Vagina (tissue), 2 donors: ENCODE results near the gene SDC3.

Source experiments
- CTCF ChIP-seq, 3 experiments: fragments of 450-650 bp in 2 of 3; fragments of 200-600 bp in 1 of 3; sonication (generic) in 1 of 3; IDR thresholded peaks; one replicate each; pipeline ENCODE4 v1.5.1; 2017 to 2019; ENCODE audit warnings: antibody characterized with exemption in 3 of 3, mild to moderate bottlenecking in 2 of 3, moderate library complexity in 2 of 3
- POLR2A ChIP-seq, 2 donors: fragments of 450-650 bp; IDR thresholded peaks; one replicate each; pipeline ENCODE4 v1.6.1; 2017; ENCODE audit warnings: antibody characterized with exemption in 2 of 2, mild to moderate bottlenecking in 2 of 2, moderate library complexity in 2 of 2

- TF ChIP-seq CTCF (IDR thresholded peaks at IDR 0.05) (no peak), POLR2A (IDR thresholded peaks at IDR 0.05) (no peak)
Observed at GRCh38 chr1:30857062-30857461, 51.5 kb downstream of the SDC3 start.
